HEK293 (cell line): Measurements from ENCODE around the gene CLECL1.

Experiments used
- CTCF ChIA-PET: fragments of 350-600 bp; formaldehyde crosslinking; extraction: SDS; loops from one replicate; lab custom pipeline; 2021; ENCODE audit warnings: antibody characterized with exemption; lab: Yijun Ruan, JAX
- POLR2A ChIA-PET: fragments of 300-600 bp; formaldehyde crosslinking; extraction: SDS; loops from one replicate; lab custom pipeline; 2020; ENCODE audit warnings: antibody characterized with exemption, inconsistent platforms; lab: Yijun Ruan, JAX
- H3K27ac ChIP-seq: fragments of 200-500 bp; sonication (Bioruptor generic); 2 replicates; pipeline ENCODE4 v1.5.1; 2014; ENCODE audit warnings: low read depth, low read length, control low read depth, inconsistent platforms; ENCODE audit errors: extremely low read depth
- H3K36me3 ChIP-seq, 2 experiments: fragments of 200-500 bp in 1 of 2; sonication (Bioruptor generic) in 1 of 2; 1 replicate in 1 of 2; 2 replicates in 1 of 2; pipeline ENCODE4 v1.5.1; 2014 to 2017; ENCODE audit warnings: inconsistent platforms in 2 of 2, low read length in 2 of 2; ENCODE audit not compliant: control insufficient read depth in 2 of 2, insufficient read depth in 1 of 2
- H3K4me1 ChIP-seq: fragments of 200-500 bp; sonication (Bioruptor generic); 2 replicates; pipeline ENCODE4 v1.5.1; 2014; ENCODE audit warnings: mild to moderate bottlenecking, low read length, inconsistent platforms; ENCODE audit not compliant: control insufficient read depth, insufficient read depth
- H3K4me3 ChIP-seq: 2 replicates; pipeline ENCODE4 v1.5.1; 2011; ENCODE audit warnings: low read depth, mild to moderate bottlenecking, control low read depth, low read length, moderate library complexity
- H3K9me3 ChIP-seq: fragments of 200-500 bp; sonication (Bioruptor generic); 2 replicates; pipeline ENCODE4 v1.5.1; 2014; ENCODE audit warnings: low read depth, low read length, inconsistent platforms; ENCODE audit not compliant: control insufficient read depth, insufficient read depth
- EGR2 ChIP-seq: fragments of 450-650 bp; formaldehyde crosslinking; IDR thresholded peaks from 2 replicates; pipeline ENCODE4 v1.5.1; 2016; ENCODE audit warnings: low read depth, missing biosample characterization, missing genetic modification characterization
- OSR2 ChIP-seq: fragments of 450-650 bp; formaldehyde crosslinking; IDR thresholded peaks from 2 replicates; pipeline ENCODE4 v1.5.1; 2016; ENCODE audit warnings: missing biosample characterization, missing genetic modification characterization
- REPIN1 ChIP-seq: fragments of 450-650 bp; formaldehyde crosslinking; IDR thresholded peaks from 2 replicates; pipeline ENCODE4 v1.5.1; 2017; ENCODE audit warnings: missing biosample characterization, missing genetic modification characterization, low read depth
- YY2 ChIP-seq: fragments of 450-650 bp; formaldehyde crosslinking; IDR thresholded peaks from 2 replicates; pipeline ENCODE4 v1.5.1; 2016; ENCODE audit warnings: missing biosample characterization, missing genetic modification characterization
- ZBTB48 ChIP-seq: fragments of 450-650 bp; formaldehyde crosslinking; IDR thresholded peaks from 2 replicates; pipeline ENCODE4 v1.5.1; 2016; ENCODE audit warnings: missing biosample characterization, missing genetic modification characterization
- ZFP37 ChIP-seq: fragments of 450-650 bp; formaldehyde crosslinking; IDR thresholded peaks from 2 replicates; pipeline ENCODE4 v1.5.1; 2016; ENCODE audit warnings: missing biosample characterization, missing genetic modification characterization
- ZFP41 ChIP-seq: fragments of 450-650 bp; formaldehyde crosslinking; IDR thresholded peaks from 2 replicates; pipeline ENCODE4 v1.5.1; 2016; ENCODE audit warnings: missing biosample characterization, missing genetic modification characterization, borderline replicate concordance
- ZNF133 ChIP-seq: fragments of 450-650 bp; formaldehyde crosslinking; IDR thresholded peaks from 2 replicates; pipeline ENCODE4 v1.5.1; 2016; ENCODE audit warnings: missing biosample characterization, missing genetic modification characterization
- ZNF169 ChIP-seq: fragments of 450-650 bp; formaldehyde crosslinking; IDR thresholded peaks from 2 replicates; pipeline ENCODE4 v1.5.1; 2016; ENCODE audit warnings: missing biosample characterization, missing genetic modification characterization
- ZNF184 ChIP-seq: fragments of 450-650 bp; IDR thresholded peaks from 2 replicates; pipeline ENCODE4 v1.5.1; 2018; ENCODE audit warnings: missing biosample characterization, mild to moderate bottlenecking, missing genetic modification characterization
- ZNF214 ChIP-seq: fragments of 450-650 bp; formaldehyde crosslinking; IDR thresholded peaks from 2 replicates; pipeline ENCODE4 v1.5.1; 2017; ENCODE audit warnings: missing biosample characterization, mild to moderate bottlenecking, missing genetic modification characterization, borderline replicate concordance
- ZNF354C ChIP-seq: fragments of 450-650 bp; formaldehyde crosslinking; IDR thresholded peaks from 2 replicates; pipeline ENCODE4 v1.5.1; 2016; ENCODE audit warnings: missing biosample characterization, missing genetic modification characterization, low read depth, borderline replicate concordance
- ZNF391 ChIP-seq: fragments of 450-650 bp; formaldehyde crosslinking; IDR thresholded peaks from 2 replicates; pipeline ENCODE4 v1.5.1; 2016; ENCODE audit warnings: low read depth, missing biosample characterization, missing genetic modification characterization, borderline replicate concordance
- ZNF521 ChIP-seq: fragments of 450-650 bp; formaldehyde crosslinking; IDR thresholded peaks from 2 replicates; pipeline ENCODE4 v1.5.1; 2017; ENCODE audit warnings: missing biosample characterization, mild to moderate bottlenecking, missing genetic modification characterization
- ZNF560 ChIP-seq: fragments of 450-650 bp; formaldehyde crosslinking; IDR thresholded peaks from 2 replicates; pipeline ENCODE4 v1.5.1; 2017; ENCODE audit warnings: missing biosample characterization, missing genetic modification characterization, borderline replicate concordance
- ZNF585B ChIP-seq: fragments of 450-650 bp; formaldehyde crosslinking; IDR thresholded peaks from 2 replicates; pipeline ENCODE4 v1.5.1; 2016; ENCODE audit warnings: missing biosample characterization, missing genetic modification characterization
- ZNF768 ChIP-seq: fragments of 450-650 bp; formaldehyde crosslinking; IDR thresholded peaks from 2 replicates; pipeline ENCODE4 v1.5.1; 2018; ENCODE audit warnings: missing biosample characterization, mild to moderate bottlenecking, missing genetic modification characterization
- ZNF830 ChIP-seq: fragments of 450-650 bp; IDR thresholded peaks from 2 replicates; pipeline ENCODE4 v1.5.0; 2018; ENCODE audit warnings: missing biosample characterization, missing genetic modification characterization, low read depth, mild to moderate bottlenecking, moderate library complexity
- TF ChIP-seq, protein P1 (sequence below): fragments of 450-650 bp; formaldehyde crosslinking; IDR thresholded peaks from 2 replicates; pipeline ENCODE4 v1.5.1; 2016; ENCODE audit warnings: missing biosample characterization, missing genetic modification characterization
- TF ChIP-seq, protein P2 (sequence below): fragments of 450-650 bp; formaldehyde crosslinking; IDR thresholded peaks from 2 replicates; pipeline ENCODE4 v1.5.1; 2016; ENCODE audit warnings: missing biosample characterization, missing genetic modification characterization
- TF ChIP-seq, protein P3 (sequence below): fragments of 450-650 bp; formaldehyde crosslinking; conservative IDR thresholded peaks from 2 replicates; pipeline ENCODE4 v1.5.1; 2016; ENCODE audit warnings: low read depth, missing biosample characterization, missing genetic modification characterization
- TF ChIP-seq, protein P4 (sequence below): IDR thresholded peaks from 2 replicates; pipeline ENCODE4 v1.6.1; 2011; ENCODE audit warnings: mild to moderate bottlenecking, low read depth, low read length, borderline replicate concordance
- TF ChIP-seq, protein P5 (sequence below): fragments of 450-650 bp; formaldehyde crosslinking; IDR thresholded peaks from 2 replicates; pipeline ENCODE4 v1.5.1; 2016; ENCODE audit warnings: missing biosample characterization, missing genetic modification characterization

Gene CLECL1

DNA sequence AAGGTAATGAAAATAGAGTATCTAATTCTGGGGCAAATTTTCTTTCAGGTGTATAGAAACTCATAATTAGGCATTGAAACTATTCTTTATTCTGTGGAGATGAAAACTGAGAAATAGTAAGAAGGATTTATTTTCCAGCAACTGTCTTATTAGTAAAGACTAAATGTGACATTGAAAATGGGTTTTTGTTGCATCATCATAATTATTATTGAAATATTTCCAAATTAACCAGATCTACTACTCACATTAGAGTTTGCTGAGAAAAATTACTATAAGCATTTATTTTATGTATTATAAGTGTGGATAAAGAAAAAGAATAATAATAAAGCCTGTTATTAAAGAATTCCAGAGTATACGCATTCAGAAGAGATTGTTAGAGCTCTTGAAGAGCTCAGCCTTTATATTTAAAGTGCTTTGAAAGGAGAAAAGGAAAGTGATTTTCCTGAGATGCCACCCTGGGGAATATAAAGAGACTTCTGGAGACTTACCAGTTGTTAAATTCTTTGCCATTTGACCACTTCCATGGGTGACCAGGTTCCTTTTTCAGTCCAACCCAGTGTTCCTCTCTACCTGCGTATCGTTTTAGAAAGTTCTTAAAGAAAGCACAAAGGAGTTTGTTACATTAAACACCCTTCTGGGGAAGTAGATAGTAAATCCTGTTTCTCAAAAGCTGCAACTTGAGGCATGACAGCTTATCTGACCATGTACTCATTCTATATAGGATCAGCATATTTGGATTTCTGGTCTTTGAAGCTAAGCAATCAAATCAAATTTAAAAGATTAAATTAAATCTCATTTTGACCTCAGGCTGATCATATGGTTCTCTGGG lies 21.4 kb upstream of the CLECL1 start:
- POLR2A ChIA-PET = no interaction called here
- CTCF ChIA-PET = interaction anchor here (0.6 to 6.0 kb wide), 3 partner anchors 12 to 229 kb away, joined by 3 to 99 read pairs (median 9); no protein-coding TSS in a partner anchor
- TF ChIP-seq EGR2 (tag by site-specific recombination) = no peak
- TF ChIP-seq ZBTB48 = no peak
- TF ChIP-seq ZNF214 (tag by site-specific recombination) = no peak
- TF ChIP-seq, protein P1, sequence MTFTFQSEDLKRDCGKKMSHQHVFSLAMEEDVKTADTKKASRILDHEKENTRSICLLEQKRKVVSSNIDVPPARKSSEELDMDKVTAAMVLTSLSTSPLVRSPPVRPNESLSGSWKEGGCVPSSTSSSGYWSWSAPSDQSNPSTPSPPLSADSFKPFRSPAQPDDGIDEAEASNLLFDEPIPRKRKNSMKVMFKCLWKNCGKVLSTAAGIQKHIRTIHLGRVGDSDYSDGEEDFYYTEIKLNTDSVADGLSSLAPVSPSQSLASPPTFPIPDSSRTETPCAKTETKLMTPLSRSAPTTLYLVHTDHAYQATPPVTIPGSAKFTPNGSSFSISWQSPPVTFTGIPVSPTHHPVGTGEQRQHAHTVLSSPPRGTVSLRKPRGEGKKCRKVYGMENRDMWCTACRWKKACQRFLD (tag by site-specific recombination) = no peak
- TF ChIP-seq, protein P2, sequence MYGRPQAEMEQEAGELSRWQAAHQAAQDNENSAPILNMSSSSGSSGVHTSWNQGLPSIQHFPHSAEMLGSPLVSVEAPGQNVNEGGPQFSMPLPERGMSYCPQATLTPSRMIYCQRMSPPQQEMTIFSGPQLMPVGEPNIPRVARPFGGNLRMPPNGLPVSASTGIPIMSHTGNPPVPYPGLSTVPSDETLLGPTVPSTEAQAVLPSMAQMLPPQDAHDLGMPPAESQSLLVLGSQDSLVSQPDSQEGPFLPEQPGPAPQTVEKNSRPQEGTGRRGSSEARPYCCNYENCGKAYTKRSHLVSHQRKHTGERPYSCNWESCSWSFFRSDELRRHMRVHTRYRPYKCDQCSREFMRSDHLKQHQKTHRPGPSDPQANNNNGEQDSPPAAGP = no peak
- TF ChIP-seq ZNF560 = no peak
- no peak for TF ChIP-seq ZNF391 (tag by site-specific recombination)
- no peak for TF ChIP-seq ZNF585B (tag by site-specific recombination)
- TF ChIP-seq, protein P3, sequence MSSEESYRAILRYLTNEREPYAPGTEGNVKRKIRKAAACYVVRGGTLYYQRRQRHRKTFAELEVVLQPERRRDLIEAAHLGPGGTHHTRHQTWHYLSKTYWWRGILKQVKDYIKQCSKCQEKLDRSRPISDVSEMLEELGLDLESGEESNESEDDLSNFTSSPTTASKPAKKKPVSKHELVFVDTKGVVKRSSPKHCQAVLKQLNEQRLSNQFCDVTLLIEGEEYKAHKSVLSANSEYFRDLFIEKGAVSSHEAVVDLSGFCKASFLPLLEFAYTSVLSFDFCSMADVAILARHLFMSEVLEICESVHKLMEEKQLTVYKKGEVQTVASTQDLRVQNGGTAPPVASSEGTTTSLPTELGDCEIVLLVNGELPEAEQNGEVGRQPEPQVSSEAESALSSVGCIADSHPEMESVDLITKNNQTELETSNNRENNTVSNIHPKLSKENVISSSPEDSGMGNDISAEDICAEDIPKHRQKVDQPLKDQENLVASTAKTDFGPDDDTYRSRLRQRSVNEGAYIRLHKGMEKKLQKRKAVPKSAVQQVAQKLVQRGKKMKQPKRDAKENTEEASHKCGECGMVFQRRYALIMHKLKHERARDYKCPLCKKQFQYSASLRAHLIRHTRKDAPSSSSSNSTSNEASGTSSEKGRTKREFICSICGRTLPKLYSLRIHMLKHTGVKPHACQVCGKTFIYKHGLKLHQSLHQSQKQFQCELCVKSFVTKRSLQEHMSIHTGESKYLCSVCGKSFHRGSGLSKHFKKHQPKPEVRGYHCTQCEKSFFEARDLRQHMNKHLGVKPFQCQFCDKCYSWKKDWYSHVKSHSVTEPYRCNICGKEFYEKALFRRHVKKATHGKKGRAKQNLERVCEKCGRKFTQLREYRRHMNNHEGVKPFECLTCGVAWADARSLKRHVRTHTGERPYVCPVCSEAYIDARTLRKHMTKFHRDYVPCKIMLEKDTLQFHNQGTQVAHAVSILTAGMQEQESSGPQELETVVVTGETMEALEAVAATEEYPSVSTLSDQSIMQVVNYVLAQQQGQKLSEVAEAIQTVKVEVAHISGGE (tag by site-specific recombination) = no peak
- no peak for TF ChIP-seq ZNF354C
- TF ChIP-seq OSR2 (tag by site-specific recombination) = no peak

DNA sequence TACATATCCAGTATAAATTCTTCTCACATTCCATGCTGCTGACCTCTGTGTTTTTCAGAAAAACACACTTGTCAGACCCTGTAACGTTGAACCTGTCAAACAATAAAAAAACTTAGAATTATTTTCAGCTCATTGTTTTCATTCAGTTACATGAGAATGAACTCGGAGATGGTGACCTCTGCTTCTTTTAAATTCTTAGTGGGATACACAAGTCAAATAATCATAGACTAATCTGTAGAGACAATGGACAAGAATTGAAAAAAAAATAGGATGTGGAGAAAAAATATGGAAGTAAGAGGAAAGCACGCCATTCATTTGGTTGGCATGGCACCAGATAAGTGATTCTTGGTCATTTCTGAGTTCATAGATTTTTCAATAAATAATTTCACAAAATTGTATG lies 20.6 kb upstream of the CLECL1 start:
- POLR2A ChIA-PET = no interaction called here

More for the DNA sequence above, 21.4 kb upstream of the CLECL1 start:
- Histone ChIP-seq H3K4me3 (no peak overlapping the region), H3K4me1 (no peaks in the 10 kb centered on the region), H3K36me3 (no peaks in the 10 kb centered on the region), H3K9me3 (no peaks in the 10 kb centered on the region), H3K27ac (no peak overlapping the region)

DNA sequence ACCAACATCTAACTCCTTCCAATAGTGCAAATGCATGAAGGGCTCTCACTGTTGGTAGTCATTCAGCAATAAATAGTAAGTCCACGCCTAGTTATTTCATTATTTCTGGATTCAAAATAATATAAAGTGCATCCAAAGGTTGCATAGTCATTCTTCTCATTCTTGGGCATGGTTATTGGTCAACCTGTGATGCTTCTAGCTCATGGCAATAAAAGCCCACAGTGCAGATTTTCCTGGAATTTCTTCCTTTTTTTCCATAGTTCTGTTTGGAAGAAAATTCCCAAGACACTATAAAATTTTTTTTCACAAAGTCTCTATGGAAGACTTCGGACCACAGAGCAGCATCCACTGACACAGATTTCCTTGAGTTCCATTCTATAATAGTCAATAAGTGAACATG lies 20.2 kb upstream of the CLECL1 start:
- POLR2A ChIA-PET = no interaction called here
- Histone ChIP-seq H3K9me3 (no peaks in the 10 kb centered on the region), H3K27ac (no peak overlapping the region), H3K4me1 (no peaks in the 10 kb centered on the region), H3K36me3 (no peaks in the 10 kb centered on the region), H3K4me3 (no peak overlapping the region)
- CTCF ChIA-PET = interaction anchor here (1.2 to 6.0 kb wide), 4 partner anchors 10 to 61 kb away, joined by 3 to 99 read pairs (median 6); no protein-coding TSS in a partner anchor
- TF ChIP-seq ZNF768 (no peak), ZNF560 (no peak), ZFP41 (tag by site-specific recombination) (no peak), ZNF169 (tag by site-specific recombination) (no peak), ZNF133 (no peak), YY2 (tag by site-specific recombination) (no peak), ZFP37 (tag by site-specific recombination) (no peak)
- TF ChIP-seq, protein P4, sequence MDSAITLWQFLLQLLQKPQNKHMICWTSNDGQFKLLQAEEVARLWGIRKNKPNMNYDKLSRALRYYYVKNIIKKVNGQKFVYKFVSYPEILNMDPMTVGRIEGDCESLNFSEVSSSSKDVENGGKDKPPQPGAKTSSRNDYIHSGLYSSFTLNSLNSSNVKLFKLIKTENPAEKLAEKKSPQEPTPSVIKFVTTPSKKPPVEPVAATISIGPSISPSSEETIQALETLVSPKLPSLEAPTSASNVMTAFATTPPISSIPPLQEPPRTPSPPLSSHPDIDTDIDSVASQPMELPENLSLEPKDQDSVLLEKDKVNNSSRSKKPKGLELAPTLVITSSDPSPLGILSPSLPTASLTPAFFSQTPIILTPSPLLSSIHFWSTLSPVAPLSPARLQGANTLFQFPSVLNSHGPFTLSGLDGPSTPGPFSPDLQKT = no peak
- TF ChIP-seq, protein P5, sequence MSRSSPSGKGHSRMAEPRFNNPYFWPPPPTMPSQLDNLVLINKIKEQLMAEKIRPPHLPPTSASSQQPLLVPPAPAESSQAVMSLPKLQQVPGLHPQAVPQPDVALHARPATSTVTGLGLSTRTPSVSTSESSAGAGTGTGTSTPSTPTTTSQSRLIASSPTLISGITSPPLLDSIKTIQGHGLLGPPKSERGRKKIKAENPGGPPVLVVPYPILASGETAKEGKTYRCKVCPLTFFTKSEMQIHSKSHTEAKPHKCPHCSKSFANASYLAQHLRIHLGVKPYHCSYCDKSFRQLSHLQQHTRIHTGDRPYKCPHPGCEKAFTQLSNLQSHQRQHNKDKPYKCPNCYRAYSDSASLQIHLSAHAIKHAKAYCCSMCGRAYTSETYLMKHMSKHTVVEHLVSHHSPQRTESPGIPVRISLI (tag by site-specific recombination) = no peak

More for the DNA sequence above, 20.6 kb upstream of the CLECL1 start:
- no peaks in the 10 kb centered on the region for H3K36me3 ChIP-seq
- CTCF ChIA-PET = interaction anchor here (1.2 to 6.0 kb wide), 3 partner anchors 11 to 60 kb away, joined by 3 to 99 read pairs (median 9); no protein-coding TSS in a partner anchor
- no peaks in the 10 kb centered on the region for H3K9me3 ChIP-seq
- no peaks in the 10 kb centered on the region for H3K4me1 ChIP-seq
- H3K27ac ChIP-seq = no peak overlapping the region
- H3K4me3 ChIP-seq = no peak overlapping the region
- TF ChIP-seq REPIN1 (no peak), ZNF830 (tag by site-specific recombination) (no peak), ZNF184 (tag by site-specific recombination) (no peak), ZNF521 (tag by site-specific recombination) (no peak), ZNF133 (no peak)
